ENCODE results near the gene PKN1.

DNA sequence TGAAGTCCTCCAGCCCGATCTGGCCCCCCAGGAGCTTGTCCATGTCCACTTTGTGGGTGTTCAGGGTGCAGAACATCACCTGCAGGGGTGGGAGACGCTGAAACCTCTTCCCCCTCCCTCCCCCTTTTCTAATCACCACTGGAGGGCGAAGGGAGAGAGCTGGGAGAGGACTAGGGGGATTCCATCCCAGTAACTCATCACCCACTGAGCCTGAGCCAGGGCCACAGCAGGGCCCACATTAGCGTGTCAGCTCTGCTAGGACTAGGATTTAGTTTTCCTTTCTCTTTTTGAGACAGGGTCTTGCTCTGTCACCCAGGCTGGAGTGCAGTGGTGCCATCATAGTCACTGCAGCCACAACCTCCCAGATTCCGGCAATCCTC, 47.6 kb downstream of the PKN1 start:
- TF ChIP-seq RAD21 (IDR thresholded peaks at IDR 0.05) = no peak
- no peak for TF ChIP-seq CTCF (IDR thresholded peaks at IDR 0.05; ENCODE audit: low read depth, low read length, missing input control)
- no peak for TF ChIP-seq EGR1 (IDR thresholded peaks at IDR 0.05; ENCODE audit: low read depth in 2 of 2)
- TF ChIP-seq GABPA (IDR thresholded peaks at IDR 0.05 in 1 of 2, conservative IDR thresholded peaks at IDR 0.05 in 1 of 2) = no peak
- no peak for TF ChIP-seq TAF1 (conservative IDR thresholded peaks at IDR 0.05)
- TF ChIP-seq, protein P1, sequence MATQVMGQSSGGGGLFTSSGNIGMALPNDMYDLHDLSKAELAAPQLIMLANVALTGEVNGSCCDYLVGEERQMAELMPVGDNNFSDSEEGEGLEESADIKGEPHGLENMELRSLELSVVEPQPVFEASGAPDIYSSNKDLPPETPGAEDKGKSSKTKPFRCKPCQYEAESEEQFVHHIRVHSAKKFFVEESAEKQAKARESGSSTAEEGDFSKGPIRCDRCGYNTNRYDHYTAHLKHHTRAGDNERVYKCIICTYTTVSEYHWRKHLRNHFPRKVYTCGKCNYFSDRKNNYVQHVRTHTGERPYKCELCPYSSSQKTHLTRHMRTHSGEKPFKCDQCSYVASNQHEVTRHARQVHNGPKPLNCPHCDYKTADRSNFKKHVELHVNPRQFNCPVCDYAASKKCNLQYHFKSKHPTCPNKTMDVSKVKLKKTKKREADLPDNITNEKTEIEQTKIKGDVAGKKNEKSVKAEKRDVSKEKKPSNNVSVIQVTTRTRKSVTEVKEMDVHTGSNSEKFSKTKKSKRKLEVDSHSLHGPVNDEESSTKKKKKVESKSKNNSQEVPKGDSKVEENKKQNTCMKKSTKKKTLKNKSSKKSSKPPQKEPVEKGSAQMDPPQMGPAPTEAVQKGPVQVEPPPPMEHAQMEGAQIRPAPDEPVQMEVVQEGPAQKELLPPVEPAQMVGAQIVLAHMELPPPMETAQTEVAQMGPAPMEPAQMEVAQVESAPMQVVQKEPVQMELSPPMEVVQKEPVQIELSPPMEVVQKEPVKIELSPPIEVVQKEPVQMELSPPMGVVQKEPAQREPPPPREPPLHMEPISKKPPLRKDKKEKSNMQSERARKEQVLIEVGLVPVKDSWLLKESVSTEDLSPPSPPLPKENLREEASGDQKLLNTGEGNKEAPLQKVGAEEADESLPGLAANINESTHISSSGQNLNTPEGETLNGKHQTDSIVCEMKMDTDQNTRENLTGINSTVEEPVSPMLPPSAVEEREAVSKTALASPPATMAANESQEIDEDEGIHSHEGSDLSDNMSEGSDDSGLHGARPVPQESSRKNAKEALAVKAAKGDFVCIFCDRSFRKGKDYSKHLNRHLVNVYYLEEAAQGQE (IDR thresholded peaks at IDR 0.05) = no peak
- TF ChIP-seq, protein P2, sequence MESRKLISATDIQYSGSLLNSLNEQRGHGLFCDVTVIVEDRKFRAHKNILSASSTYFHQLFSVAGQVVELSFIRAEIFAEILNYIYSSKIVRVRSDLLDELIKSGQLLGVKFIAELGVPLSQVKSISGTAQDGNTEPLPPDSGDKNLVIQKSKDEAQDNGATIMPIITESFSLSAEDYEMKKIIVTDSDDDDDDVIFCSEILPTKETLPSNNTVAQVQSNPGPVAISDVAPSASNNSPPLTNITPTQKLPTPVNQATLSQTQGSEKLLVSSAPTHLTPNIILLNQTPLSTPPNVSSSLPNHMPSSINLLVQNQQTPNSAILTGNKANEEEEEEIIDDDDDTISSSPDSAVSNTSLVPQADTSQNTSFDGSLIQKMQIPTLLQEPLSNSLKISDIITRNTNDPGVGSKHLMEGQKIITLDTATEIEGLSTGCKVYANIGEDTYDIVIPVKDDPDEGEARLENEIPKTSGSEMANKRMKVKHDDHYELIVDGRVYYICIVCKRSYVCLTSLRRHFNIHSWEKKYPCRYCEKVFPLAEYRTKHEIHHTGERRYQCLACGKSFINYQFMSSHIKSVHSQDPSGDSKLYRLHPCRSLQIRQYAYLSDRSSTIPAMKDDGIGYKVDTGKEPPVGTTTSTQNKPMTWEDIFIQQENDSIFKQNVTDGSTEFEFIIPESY (IDR thresholded peaks at IDR 0.05) = no peak
- TF ChIP-seq, protein P3, sequence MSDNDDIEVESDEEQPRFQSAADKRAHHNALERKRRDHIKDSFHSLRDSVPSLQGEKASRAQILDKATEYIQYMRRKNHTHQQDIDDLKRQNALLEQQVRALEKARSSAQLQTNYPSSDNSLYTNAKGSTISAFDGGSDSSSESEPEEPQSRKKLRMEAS (IDR thresholded peaks at IDR 0.05) = no peak
- TF ChIP-seq HNF4A (conservative IDR thresholded peaks at IDR 0.05) = no peak
- TF ChIP-seq, protein P4, sequence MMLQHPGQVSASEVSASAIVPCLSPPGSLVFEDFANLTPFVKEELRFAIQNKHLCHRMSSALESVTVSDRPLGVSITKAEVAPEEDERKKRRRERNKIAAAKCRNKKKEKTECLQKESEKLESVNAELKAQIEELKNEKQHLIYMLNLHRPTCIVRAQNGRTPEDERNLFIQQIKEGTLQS (IDR thresholded peaks at IDR 0.05) = no peak
- no peak for TF ChIP-seq SP1 (IDR thresholded peaks at IDR 0.05)
- TF ChIP-seq YY1 (IDR thresholded peaks at IDR 0.05) = no peak
- TF ChIP-seq JUND (IDR thresholded peaks at IDR 0.05) = no peak
- TF ChIP-seq RXRA (IDR thresholded peaks at IDR 0.05) = no peak

Measured in liver (tissue), 3 donors.